ENCODE measurements around the gene EDEM1.
A peak's percentile ranks its signal among the peaks of the same experiment; 100 is the strongest.
"Not testable (repeated sequence)": the region's sequence is repeated elsewhere in the genome, so short reads cannot be mapped to it uniquely, and the experiment has no call there.

EDEM1 gene

DNA sequence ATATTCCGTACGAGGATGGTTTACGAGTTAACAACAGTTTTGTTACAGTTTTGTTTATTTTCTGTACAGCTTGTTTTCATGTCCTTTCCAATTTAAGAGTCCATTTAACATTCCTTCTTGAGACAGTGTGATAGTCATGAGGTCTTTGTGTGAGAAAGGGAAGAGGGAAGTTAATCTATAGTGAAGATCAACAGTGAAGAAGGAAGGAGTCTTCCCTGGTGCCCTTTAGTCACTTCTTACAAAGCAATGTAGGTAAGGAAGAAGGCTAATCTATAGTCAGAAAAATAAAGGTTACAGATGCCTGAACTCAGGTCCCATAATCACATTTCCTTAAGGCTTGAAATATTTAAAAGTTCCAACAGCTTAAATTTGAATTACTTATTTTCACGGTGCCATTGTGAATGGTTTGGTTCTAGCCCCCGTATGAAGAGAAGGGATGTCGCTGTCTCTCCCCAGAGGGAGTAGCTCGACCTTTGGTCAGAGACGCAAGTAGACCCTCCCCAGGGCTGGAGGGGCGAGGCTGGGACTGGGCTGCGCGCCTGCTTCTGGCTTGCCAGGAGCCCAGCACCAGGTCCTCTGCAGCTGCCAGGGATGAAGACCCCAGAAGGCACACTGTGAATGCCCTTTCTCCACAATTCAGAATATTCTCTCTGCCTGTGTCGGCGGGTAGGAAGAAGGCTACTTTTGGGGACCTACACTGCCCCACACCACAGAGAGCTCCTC, 34.9 kb downstream of the EDEM1 start:
- peaks cover 3% of the 10 kb centered on the region for H3K4me1 Mint-ChIP-seq (ENCODE audit: low read depth)
- H3K9me3 Mint-ChIP-seq (ENCODE audit: low read depth) = no peaks in the 10 kb centered on the region
- H3K36me3 Mint-ChIP-seq = no peaks in the 10 kb centered on the region
- no peak overlapping the region for H3K4me3 Mint-ChIP-seq
- H3K27me3 Mint-ChIP-seq = no peaks in the 10 kb centered on the region
- peak overlapping the region; percentile 34 for H3K27ac Mint-ChIP-seq

DNA sequence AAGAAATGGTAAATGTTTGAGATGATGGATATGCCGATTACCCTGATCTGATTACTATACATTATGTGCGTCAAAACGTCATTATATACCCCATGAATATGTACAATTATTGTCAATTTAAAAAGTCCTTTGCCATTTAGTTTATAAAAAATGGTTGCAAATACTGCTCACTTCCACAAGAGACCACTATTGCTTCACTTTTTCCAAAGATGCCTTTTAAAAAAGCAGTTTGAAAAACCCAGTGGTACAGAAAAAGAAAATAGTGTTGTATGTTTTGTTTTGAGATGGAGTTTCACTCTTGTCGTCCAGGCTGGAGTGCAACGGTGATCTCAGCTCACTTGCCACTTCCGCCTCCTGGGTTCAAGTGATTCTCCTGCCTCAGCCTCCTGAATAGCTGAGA, 39.3 kb downstream of the EDEM1 start:
- Mint-ChIP-seq H3K9me3 (ENCODE audit: low read depth) (no peaks in the 10 kb centered on the region), H3K36me3 (no peaks in the 10 kb centered on the region), H3K27ac (no peak overlapping the region), H3K4me3 (no peak overlapping the region), H3K27me3 (no peaks in the 10 kb centered on the region), H3K4me1 (ENCODE audit: low read depth) (peaks cover 1% of the 10 kb centered on the region)

DNA sequence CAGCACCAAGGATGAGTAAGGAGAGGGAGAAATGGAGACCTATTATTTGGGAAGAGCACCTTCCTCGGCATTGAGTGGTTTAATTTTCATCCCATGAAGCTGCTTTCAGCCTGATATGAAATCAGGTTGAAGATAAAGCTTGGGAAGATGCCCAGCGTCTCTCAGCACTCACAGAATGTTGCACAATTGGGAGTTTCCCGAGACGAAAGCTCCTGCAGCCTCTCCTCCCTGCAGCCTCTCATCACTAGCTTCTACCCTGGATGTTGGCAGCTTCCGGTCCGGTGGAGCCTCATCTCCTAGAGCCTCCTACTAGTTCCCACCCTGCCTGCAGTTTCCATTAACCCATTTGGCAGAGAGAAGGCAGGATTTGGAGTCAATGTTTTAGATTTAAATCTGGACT, 40.3 kb downstream of the EDEM1 start:
- no peaks in the 10 kb centered on the region for H3K36me3 Mint-ChIP-seq
- H3K4me3 Mint-ChIP-seq = no peak overlapping the region
- no peaks in the 10 kb centered on the region for H3K9me3 Mint-ChIP-seq (ENCODE audit: low read depth)
- H3K4me1 Mint-ChIP-seq (ENCODE audit: low read depth) = no peaks in the 10 kb centered on the region
- H3K27ac Mint-ChIP-seq = no peak overlapping the region
- H3K27me3 Mint-ChIP-seq = peaks cover 2% of the 10 kb centered on the region

DNA sequence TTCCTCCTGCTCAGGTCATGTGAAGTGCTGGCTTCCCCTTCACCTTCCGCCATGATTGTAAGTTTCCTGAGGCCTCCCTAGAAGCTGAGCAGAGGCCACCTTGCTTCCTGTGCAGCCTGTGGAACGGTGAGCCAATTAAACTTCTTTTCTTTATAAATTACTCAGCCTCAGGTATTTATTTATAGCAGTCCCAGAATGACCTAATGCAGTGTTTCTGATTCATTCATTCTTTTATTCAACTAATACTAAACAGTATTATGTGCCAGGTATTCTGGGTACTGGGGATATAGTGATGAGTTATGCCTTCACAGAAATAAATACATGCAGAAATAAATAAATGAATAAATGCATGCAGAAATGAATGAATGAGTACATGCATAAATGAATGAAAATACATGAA, 41.9 kb downstream of the EDEM1 start:
- H3K4me3 Mint-ChIP-seq = no peak overlapping the region
- H3K4me1 Mint-ChIP-seq (ENCODE audit: low read depth) = no peaks in the 10 kb centered on the region
- H3K36me3 Mint-ChIP-seq = no peaks in the 10 kb centered on the region
- H3K27ac Mint-ChIP-seq = no peak overlapping the region
- H3K27me3 Mint-ChIP-seq = peaks cover 2% of the 10 kb centered on the region
- H3K9me3 Mint-ChIP-seq (ENCODE audit: low read depth) = no peaks in the 10 kb centered on the region

DNA sequence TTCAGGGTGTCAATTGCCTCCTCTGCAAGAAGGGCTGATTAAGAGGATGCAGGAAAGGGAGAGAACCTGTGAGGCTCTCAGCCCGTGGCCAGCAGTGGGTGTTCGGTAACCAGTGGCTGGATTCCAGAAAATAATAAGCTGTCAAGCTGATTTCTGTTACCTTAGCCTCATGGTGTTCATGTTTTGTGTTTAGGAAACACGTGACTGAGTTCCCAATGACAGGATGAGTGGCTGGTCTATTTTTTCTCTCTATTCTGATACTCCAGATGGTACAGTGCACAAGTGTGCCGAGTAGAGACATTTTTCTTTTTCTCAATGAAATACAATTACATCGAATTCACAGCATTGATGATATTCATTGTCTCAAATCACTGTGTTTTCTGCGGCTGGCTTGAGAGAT, 43.6 kb downstream of the EDEM1 start:
- Mint-ChIP-seq H3K36me3 (no peaks in the 10 kb centered on the region), H3K4me3 (no peak overlapping the region), H3K9me3 (ENCODE audit: low read depth) (no peaks in the 10 kb centered on the region), H3K4me1 (ENCODE audit: low read depth) (no peaks in the 10 kb centered on the region), H3K27me3 (peaks cover 2% of the 10 kb centered on the region), H3K27ac (no peak overlapping the region)

DNA sequence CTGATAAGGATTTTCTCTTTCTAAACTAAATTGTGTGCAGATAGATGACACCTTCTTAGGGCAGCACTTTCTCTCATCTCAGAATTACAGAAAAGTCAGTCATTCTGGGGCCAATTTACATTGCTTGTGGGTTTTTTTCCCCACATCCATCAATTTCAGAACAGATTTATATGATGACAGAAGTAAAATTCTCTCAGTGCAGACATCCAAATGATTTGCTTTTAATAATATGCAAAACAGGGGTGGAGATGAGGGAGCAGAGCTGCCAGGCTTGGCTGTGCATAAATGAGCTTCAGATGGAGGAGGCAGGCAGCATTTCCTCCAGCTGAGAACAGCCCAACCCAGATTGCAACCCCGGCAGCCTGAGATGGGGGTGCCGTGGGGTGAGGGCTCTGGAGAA, 44.0 kb downstream of the EDEM1 start:
- H3K27me3 Mint-ChIP-seq = peaks cover 2% of the 10 kb centered on the region
- H3K36me3 Mint-ChIP-seq = no peaks in the 10 kb centered on the region
- no peak overlapping the region for H3K27ac Mint-ChIP-seq
- H3K4me3 Mint-ChIP-seq = no peak overlapping the region
- no peaks in the 10 kb centered on the region for H3K9me3 Mint-ChIP-seq (ENCODE audit: low read depth)
- H3K4me1 Mint-ChIP-seq (ENCODE audit: low read depth) = no peaks in the 10 kb centered on the region

DNA sequence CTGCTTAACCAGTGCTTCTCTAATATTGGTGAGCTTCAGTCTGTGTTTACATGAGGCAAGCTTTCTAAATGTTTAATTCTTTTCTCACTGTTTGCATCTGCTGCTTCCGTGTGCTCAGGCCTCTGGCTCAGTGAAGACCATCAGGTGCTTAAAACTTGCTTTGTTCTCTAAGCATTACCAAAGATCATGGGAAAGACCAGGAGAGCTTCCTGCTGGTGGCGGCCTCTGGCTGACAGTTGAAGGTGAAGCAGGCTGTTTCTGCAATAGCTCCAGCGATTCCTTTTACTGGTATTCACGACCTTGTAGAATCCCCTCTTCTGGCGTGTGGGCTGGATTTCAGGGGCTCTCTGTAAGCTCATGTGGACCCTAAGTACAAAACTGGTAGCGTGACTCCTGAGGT, 45.1 kb downstream of the EDEM1 start:
- Mint-ChIP-seq H3K27me3 (peaks cover 2% of the 10 kb centered on the region), H3K4me1 (ENCODE audit: low read depth) (no peaks in the 10 kb centered on the region), H3K9me3 (ENCODE audit: low read depth) (no peaks in the 10 kb centered on the region), H3K4me3 (no peak overlapping the region), H3K36me3 (no peaks in the 10 kb centered on the region), H3K27ac (no peak overlapping the region)

DNA sequence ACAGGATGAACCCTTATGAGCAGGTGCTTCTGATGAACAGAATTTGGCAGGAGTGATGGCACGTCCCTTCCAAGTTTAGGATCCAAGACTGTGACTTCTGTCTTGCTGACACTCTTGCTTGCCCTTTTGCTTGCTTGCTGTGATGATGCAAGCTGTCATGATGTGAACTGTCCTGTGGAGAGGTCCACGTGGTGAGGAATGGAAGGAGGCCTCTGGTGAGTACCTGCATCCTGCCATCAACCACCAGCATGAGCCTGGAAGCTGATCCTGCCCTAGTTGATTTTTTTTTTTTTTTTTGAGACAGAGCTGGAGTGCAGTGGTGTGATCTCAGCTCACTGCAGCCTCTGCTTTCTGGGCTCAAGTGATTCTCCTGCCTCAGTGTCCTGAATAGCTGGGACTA, 45.5 kb downstream of the EDEM1 start:
- no peaks in the 10 kb centered on the region for H3K9me3 Mint-ChIP-seq (ENCODE audit: low read depth)
- H3K27me3 Mint-ChIP-seq = peaks cover 2% of the 10 kb centered on the region
- no peaks in the 10 kb centered on the region for H3K4me1 Mint-ChIP-seq (ENCODE audit: low read depth)
- H3K27ac Mint-ChIP-seq = no peak overlapping the region
- H3K36me3 Mint-ChIP-seq = no peaks in the 10 kb centered on the region
- H3K4me3 Mint-ChIP-seq = no peak overlapping the region

DNA sequence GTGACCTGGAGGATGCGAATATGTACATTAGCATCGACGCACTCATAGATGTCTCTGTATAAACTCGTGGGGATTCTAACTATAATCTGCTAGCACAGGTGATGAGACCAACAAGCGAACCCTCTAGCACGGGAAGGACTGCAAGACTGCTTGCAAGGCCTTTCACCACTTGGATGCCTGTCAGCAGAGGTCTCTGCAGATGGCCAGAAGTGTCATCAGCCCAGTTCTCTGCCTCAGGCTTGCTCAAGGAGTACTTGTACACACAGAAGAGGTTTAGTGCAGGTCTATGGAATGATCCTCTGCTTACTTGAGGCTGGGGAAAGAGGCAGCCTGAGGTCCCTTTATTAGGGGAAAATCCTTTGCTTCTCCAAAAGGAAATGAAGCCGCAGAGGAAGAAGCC, 48.1 kb downstream of the EDEM1 start:
- Mint-ChIP-seq H3K27ac (no peak overlapping the region), H3K9me3 (ENCODE audit: low read depth) (no peaks in the 10 kb centered on the region), H3K4me1 (ENCODE audit: low read depth) (no peaks in the 10 kb centered on the region), H3K27me3 (peaks cover 2% of the 10 kb centered on the region), H3K36me3 (no peaks in the 10 kb centered on the region), H3K4me3 (no peak overlapping the region)

DNA sequence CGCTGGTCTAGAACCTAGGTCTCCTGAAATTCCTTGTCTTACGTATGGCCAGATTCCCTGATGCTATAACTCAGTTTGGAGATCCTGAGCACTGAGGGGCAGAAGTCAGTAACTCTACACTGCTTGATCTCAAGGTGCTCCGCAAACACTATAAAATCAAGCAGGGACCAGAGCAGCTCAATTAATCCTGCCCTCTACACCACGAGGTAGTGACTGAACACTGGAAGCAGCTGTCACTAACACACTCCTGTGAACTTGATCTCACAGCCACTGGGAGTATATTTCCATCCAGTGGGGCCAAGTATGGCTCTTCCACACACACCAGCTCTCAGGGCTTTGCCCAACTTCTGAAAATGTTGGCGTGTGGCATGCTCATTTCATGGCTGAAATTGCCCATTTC, 51.0 kb downstream of the EDEM1 start:
- Mint-ChIP-seq H3K4me3 (no peak overlapping the region), H3K27me3 (no peaks in the 10 kb centered on the region), H3K9me3 (ENCODE audit: low read depth) (no peaks in the 10 kb centered on the region), H3K4me1 (ENCODE audit: low read depth) (no peaks in the 10 kb centered on the region), H3K36me3 (peaks cover under 1% of the 10 kb centered on the region), H3K27ac (no peak overlapping the region)

DNA sequence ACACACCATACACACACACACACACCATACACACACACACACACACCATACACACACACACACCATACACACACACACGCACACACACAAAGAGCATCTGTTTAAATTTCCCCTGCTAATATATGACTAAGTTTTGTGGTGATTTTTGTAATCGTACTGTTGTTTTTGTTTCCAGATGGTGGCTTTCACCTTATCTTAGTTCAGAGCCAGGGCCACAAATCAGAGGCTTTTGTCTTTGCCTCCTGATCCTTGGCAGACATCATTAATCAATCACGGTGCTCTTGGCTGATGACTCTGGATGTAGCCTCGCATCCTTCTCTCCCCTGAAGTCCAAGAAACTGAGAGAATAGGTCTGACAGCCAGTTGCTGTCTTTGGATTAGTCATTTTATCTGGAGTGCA, 52.1 kb downstream of the EDEM1 start:
- Mint-ChIP-seq H3K9me3 (ENCODE audit: low read depth) (no peaks in the 10 kb centered on the region), H3K4me3 (no peak overlapping the region), H3K27ac (no peak overlapping the region), H3K27me3 (no peaks in the 10 kb centered on the region), H3K36me3 (peaks cover 5% of the 10 kb centered on the region), H3K4me1 (ENCODE audit: low read depth) (no peaks in the 10 kb centered on the region)

DNA sequence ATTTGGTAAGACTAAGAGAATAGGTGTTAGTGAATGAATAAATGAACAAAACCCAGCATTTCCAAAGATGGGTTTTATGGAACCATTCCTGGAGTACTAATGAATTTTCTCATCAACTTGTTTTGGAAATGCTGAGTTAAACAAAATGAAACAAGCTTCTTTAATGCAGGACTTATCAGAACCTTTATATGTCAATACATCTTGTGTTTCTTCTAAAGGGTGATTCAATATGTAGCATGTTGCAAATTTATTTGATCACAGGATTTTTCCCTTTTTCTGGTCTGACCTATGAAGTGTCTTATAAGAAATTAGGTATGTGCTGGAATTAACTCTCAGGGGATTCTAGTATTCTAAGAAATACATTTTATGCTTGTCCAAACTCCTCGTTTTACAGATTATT, 53.2 kb downstream of the EDEM1 start:
- Mint-ChIP-seq H3K27ac (no peak overlapping the region), H3K4me3 (no peak overlapping the region), H3K4me1 (ENCODE audit: low read depth) (no peaks in the 10 kb centered on the region), H3K27me3 (no peaks in the 10 kb centered on the region), H3K9me3 (ENCODE audit: low read depth) (no peaks in the 10 kb centered on the region), H3K36me3 (peaks cover 5% of the 10 kb centered on the region)

DNA sequence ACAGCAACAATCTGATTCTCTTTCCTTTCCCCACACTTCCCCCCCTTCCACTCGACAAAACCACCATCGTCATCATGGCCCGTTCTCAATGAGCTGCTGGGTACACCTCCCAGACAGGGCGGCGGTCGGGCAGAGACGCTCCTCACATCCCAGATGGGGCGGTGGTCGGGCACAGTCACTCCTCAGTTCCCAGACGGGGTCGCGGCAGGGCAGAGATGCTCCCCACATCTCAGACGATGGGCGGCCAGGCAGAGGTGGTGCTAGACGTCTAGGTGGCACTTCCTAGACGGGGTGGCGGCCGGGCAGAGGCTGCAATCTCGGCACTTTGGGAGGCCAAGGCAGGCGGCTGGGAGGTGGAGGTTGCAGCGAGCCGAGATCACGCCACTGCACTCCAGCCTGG, 55.3 kb downstream of the EDEM1 start:
- not testable (repeated sequence) for H3K4me1 Mint-ChIP-seq (ENCODE audit: low read depth); H3K27me3 Mint-ChIP-seq; H3K27ac Mint-ChIP-seq; H3K9me3 Mint-ChIP-seq (ENCODE audit: low read depth); H3K36me3 Mint-ChIP-seq; H3K4me3 Mint-ChIP-seq

DNA sequence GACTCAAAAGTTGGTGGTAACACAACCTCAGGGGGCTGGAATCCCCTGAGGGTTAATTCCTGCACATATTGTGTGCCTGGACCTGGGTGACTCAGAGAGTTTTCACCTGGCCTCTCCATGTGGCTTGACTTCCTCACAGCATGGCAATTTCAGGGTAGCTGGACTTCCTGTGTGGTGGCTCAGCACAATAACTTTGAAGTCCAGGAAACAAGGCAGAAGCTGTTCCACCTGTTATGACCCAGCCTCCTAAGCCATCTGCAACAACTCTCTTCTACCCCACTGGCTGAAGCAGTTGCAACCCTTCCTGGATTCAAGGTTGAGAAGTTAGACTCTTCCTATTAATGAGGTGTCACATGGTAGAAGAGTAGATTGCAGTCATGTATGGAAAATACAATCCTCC, 58.4 kb downstream of the EDEM1 start:
- H3K27ac Mint-ChIP-seq = no peak overlapping the region
- no peaks in the 10 kb centered on the region for H3K4me1 Mint-ChIP-seq (ENCODE audit: low read depth)
- H3K36me3 Mint-ChIP-seq = peaks cover 6% of the 10 kb centered on the region
- H3K9me3 Mint-ChIP-seq (ENCODE audit: low read depth) = no peaks in the 10 kb centered on the region
- no peaks in the 10 kb centered on the region for H3K27me3 Mint-ChIP-seq
- H3K4me3 Mint-ChIP-seq = no peak overlapping the region

DNA sequence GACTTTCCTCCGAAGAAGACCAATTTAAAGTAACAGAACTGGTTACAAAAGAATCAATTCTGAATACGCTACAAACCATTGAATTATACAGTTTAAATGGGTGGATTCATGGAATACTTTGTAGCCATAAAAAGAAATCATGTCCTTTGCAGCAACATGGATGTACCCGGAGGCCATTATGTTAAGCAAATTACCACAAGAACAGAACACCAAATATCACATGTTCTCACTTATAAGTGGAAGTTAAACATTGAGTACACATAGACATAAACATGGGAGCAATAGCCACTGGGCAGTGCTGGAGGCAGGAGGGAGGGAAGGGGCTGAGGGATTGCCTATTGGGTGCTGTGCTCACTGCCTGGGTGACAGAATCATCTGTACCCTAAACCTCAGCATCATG, 61.3 kb downstream of the EDEM1 start:
- Mint-ChIP-seq H3K27me3 (no peaks in the 10 kb centered on the region), H3K27ac (no peak overlapping the region), H3K36me3 (peaks cover 4% of the 10 kb centered on the region), H3K4me3 (no peak overlapping the region), H3K4me1 (ENCODE audit: low read depth) (no peaks in the 10 kb centered on the region), H3K9me3 (ENCODE audit: low read depth) (no peaks in the 10 kb centered on the region)

DNA sequence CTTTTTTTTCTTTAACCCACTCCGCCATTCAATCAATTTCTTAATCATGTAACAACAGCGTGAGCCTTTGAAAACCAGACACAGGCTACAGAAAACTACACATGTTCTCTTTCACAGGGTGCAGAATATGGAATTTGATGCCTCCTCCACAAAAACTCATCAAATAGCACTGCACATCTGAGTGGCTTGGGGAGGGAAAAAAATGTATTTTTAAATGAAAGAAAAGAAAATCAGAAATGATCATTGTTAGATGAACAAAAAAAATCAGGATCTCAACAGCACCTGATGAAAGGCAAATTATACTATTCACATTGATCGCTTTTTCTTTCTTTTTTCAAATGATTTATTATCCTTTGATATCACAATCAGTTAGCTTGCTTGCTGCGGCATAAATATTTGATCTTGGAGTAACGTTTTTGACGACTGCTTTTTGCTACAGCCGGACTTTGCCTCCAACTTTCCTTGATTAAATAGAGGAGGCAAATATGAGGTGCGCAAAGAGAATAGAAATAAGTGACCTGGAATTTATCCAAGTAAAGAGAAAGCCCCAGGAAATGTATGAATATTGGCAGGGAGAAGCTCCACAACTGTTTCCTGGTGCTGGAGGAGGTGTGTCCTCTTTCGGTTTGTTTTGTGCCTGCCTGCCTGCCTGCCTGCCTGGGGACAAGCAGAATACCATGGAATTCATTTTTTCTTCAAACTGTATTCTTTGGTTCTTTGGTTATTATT, 63.1 kb downstream of the EDEM1 start:
- Mint-ChIP-seq H3K9me3 (ENCODE audit: low read depth) (no peaks in the 10 kb centered on the region), H3K27ac (no peak overlapping the region), H3K27me3 (no peaks in the 10 kb centered on the region), H3K4me3 (no peak overlapping the region), H3K36me3 (peaks cover 2% of the 10 kb centered on the region), H3K4me1 (ENCODE audit: low read depth) (no peaks in the 10 kb centered on the region)
